GM18511 (cell line): ENCODE data around the gene LSM12.

Experiments
- ATAC-seq: cut with Tn5 transposase; IDR thresholded peaks from one replicate; pipeline ENCODE4 v1.9.1; 2021; ENCODE audit warnings: mild to moderate bottlenecking, moderate library complexity; ENCODE audit not compliant: unreplicated experiment

Gene LSM12

DNA sequence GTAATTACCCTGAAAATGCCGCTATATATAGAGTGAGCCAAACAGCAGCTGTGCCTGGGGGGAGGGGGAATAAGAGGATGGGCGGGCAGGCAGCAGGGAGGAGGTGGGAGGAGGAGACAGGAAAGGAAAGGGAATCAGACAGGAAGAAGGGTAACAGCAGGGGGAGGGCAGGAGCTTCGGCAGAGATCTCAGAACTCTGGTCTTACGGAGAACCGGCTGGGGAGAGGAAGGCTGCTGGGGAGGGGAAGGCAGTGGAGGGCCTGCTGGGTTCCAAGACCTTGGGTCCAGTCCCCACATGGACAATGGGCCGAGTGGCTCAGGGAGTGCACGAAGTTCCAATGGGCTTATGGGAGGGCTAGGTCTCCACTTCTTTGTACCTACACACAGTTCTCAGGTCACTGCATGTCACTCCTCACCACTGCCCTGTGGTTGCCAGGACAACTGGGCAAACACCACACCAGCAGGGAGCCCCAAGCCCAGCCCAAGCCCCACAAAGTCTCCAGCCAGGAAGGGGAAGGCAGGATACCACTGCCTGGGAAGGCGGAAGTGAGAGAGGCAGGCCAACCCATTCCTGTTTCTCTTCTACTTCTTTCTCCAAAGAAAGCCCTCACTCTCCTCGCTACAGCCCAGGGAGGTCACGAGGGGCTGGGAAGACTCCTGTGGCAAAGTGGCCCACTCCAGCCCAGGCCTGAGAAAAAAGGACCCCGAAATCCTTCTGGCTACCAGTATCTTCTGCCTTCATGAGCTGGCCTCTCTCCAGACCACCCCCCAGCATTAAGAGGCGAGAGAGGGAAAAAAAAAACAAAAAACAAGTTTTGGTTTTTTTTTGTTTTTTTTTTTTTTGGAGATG lies 29.4 kb upstream of the LSM12 start:
- no peak for ATAC-seq

DNA sequence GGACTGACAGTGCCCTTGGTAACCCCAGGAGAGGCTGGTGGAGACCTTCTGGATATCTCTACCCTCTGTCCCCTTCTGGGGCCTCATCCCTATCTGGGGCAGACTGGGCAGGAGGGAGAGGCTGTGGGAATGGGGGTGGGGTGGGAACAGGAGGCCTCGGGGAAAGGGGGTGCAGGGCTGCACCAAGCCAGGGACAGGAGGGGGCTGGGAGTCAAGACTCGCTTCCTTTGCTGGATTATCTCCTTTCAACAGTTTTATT lies 28.8 kb upstream of the LSM12 start:
- ATAC-seq = no peak

DNA sequence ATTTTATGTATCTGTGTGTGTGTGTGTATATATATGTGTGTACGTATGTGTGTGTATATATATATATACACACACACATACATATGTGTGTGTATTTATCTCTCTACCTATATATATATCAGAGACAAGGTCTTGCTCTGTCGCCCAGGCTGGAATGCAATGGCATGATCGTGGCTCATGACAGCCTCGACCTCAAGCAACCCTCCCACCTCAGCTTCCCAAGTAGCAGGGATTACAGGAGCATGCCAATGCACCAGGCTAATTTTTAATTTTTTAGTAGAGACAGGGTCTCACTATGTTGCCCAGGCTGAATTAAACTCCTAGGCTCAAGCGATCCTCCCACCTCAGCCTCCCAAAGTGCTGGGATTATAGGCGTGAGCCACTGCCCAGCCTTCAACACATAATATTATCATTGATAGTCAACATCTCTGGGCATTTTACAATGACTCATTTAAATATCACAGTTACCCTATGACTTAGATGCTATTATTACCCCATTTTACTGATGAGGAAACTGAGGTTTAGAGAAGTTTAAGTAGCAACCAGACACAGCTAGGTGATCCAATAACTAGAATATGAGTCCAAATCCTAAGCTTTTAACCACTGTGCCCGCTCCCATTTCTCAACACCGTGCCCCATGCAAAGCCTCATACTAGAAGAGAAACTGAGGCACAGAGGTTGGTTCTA lies 28.4 kb upstream of the LSM12 start:
- no peak for ATAC-seq

DNA sequence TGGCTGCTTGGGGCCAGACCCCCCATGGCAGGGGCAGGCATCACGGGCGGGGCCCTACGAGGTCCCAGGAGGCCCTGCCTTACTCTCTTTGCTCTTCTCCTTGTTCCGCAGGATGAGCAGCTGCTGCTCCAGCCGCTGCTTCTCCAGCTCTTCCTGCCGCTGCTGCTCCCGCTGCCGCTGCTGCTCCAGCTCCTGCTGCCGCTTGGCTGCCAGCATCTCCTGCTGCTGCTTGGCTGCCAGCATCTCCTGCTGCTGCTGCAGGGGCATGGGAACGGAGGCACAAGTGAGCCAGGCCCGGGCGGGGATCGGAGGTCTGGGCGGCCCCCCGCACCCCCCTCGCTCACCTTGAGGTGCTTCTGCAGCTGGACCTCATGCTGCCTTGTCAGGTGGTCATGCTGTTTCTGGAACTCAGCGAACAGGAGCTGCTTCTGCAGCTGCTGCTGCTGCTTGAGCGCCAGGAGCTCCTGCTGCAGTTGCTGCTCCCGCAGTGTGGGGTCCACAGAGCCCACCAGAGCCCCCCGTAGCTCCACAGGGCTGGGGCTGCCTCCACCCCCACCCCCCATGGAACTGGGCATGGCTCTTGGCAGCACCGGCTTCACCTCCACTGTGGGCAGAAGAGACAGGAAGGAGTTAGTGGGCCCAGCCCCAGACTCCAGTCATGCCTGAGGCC lies 26.9 kb upstream of the LSM12 start:
- no peak for ATAC-seq

DNA sequence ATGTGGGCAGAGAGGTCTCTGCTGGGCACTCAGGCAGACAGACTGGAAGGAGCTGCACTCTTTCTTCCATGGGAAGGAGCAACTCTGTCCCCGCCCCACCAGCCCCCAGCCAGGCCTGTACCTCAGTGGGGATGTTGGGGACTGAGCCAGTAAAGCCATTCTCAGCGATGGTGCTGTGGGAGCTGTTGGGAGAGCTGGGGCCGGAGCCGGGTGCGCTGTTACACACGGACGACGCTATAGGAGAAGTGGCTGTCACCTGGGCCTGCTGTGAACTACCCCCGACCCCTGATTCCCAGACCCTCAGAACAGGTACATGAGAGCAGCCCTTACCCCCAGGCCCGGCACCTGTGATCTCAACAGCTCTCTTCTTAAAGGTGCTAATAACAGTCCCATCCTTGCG lies 25.6 kb upstream of the LSM12 start:
- ATAC-seq = no peak

DNA sequence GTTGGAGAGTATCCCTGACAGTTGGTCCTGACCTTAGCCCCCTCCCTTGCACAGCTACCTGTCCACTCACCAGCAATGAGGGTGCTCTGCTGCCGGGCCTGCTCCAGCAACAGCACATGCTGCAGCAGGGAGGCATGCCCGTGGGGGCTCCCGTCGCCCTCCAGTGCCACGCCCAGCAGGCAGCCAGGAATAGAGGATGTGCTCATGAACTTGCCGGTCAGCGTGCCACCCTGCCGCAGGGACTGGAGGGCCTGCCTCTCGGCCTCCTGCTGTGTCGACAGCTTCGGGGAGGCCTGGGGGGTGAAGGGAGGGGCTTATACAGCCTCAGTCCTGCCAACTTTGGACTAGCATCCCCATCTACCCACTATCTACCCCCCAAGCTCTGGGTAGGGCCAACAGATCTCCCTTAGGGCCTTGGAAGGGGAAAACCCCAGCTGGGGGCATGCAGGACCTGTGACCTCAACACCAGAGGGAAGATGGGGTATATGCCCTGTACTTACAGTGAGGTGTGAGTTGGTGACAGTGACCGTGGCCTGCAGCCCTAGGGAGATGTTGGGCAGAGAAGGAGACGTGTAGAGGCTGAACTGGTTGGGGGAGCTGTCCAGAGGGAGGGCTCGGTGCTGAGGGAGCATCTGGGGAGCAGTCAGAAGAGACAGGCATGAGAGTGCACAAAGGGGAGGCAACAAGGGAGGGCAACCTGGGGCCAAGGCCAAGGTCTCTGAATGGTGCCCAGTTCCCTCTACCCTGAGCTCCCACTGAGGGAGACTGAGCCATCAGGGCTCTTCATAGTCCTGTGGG lies 24.9 kb upstream of the LSM12 start:
- ATAC-seq = no peak

DNA sequence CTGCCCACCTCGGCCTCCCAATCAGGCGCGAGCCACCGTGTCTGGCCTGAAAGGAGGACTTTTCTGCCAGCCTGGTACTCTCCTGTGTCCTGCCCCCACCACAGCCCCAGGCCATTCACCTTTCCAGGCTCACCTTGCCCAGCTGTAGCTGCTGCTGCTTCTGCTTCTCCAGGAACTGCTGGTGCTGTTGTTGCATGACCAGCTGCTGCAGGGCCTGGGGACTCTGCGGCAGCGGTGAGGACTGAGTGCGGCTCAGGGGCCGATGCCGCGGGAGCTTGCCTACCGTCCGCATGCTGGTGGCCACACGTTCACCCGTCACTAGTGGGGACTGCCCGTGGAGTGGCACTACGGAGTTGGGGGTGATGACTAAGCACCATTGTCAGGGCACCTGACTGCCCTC lies 21.8 kb upstream of the LSM12 start:
- ATAC-seq = no peak

DNA sequence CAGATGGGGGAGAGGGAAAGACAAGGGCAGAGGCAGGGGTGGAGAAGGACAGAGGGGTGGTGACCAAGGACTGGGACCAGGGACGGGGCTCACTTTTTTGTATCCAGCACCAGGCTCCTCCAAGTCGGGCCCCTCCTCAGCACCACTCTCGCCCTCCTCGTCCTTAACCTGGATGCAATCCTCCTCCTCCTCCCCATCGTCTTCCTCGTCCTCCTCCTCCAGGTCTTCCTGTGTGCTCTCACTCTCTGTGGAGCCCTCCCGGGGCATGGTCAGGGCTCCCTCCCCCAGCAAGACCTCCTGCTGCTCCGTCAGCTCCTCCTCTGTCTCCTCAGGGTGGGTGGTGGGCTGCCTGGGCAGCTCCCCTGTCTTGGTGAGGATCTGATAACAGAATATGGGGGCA lies 20.8 kb upstream of the LSM12 start:
- no peak for ATAC-seq

DNA sequence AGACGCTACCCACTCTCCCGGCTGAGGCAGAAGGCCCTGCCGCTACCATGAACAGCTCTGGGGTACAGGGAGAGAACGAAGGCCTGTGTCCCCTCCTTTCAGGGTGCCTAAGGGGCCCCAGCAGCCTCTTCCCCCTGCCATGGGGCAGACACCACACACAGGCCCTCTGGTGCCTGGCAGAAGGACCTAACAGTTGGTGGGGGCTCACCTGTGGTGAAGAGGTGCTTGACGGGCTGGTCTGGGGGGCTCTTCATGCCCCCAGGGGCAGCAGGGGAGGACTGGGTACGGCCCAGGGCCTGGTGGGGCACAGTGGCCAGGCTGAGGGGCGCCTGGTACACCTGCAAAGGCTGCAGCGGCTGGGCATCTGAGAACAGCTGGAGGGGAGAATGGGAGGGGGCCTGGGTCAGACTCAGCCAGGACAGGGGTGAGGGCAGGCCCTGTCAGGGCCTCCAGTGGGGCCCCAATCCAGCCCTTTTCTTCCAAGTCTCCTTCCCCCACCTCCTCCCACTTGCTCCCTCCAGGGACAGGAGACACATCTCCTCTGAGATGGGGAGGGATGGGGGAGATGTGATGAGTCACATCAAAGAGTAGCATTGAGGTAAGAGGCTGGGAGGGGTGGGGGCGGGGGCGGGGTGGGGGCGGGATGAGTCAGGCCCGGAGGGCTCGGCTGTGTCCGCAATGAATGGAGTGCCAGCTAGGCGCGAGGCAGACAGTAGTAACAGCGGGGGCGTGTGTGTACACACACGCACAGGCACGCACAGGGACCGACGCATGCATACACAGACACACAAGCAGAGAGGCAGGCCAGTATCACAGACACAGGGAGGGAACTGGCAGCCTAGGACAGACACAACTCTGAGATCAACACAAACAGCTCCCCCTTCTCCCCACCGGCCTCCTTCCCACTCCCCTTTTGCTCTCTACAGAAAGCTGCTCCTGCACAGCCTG lies 20.2 kb upstream of the LSM12 start:
- ATAC-seq = no peak

DNA sequence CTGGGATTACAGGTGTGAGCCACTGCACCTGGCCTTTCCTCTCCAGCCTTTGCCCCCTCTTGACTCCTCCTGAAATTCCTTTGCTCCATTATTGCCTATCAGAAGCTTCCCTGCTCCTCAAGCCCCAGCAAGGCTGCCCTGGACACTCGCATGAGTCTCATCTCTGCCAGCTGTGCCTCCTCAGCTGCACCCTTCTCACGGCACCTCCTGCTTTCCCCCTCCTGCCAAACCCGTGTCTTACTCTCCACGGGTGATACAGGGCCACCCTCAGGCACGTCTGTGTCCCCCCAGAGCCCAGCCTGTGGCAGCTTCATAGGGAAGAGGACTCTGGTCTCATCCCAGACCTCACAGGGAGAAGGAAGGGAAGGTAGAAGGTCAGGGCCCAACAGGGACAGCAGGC lies 19.4 kb upstream of the LSM12 start:
- no peak for ATAC-seq

DNA sequence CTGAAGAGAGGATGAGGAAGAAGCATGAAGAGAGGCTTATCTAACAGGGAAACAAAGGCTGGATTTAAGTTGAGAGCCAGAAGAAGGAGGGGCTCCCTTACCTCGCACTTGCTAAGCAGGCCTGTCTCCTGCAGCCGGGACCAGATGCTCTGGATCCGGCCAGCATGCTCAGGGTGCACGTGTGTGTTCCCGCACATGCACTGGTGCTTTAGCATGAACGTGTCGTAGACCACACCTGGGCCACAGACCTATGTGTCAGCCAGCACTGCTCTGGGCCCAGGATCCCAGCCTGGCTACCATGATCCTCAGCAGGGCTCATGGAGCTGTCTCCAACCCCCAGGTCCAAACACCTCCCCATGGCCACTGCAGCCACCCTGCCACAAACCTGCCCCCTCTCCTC lies 18.4 kb upstream of the LSM12 start:
- no peak for ATAC-seq

DNA sequence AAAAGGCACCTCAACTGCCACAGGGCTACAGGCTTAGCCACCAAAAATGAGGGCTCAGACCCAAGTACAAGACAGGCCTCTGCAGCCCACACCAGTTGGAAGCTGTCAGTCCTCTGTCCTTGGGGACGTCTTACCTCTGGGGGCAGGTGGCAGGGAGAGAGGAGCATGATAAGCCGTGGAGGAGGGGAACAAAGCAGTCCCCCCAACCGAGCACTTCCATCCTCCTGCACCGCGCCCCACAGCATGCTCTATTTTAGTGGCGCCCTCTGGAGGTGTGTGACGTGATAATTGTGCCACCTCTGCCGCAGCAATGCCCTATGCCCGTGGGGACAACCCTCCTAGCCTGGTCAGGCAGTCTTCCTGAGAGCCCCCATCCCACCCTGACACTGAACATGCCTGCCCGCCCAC lies 17.7 kb upstream of the LSM12 start:
- no peak for ATAC-seq

DNA sequence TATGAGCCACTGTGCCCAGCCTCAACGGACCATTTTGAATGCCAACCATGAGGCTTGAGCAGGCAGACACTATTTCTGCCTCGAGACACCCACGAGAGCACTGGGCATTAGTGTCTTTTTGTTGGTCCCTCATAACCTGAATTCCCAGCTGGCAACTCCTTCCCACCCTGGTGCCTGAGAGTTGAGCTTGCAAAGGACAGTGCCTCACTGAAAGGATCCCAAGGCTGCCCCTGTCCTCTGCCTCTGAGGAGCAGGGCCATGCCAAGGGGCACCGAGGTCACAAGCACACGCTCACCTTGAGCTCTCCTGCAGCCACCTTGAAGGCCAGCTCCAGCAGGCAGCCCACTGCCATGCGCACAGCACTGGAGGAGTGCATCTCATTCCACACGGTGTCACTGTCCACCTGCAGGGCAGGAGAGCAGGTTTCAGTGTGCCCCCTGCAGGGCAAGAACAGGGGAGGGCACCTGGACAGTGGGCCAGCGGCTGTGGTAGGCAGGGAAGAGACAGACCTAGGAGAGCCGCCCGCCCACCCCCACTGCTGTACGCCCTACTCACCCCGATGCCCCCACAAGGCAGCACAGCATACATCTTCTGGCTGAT lies 16.9 kb upstream of the LSM12 start:
- no peak for ATAC-seq

DNA sequence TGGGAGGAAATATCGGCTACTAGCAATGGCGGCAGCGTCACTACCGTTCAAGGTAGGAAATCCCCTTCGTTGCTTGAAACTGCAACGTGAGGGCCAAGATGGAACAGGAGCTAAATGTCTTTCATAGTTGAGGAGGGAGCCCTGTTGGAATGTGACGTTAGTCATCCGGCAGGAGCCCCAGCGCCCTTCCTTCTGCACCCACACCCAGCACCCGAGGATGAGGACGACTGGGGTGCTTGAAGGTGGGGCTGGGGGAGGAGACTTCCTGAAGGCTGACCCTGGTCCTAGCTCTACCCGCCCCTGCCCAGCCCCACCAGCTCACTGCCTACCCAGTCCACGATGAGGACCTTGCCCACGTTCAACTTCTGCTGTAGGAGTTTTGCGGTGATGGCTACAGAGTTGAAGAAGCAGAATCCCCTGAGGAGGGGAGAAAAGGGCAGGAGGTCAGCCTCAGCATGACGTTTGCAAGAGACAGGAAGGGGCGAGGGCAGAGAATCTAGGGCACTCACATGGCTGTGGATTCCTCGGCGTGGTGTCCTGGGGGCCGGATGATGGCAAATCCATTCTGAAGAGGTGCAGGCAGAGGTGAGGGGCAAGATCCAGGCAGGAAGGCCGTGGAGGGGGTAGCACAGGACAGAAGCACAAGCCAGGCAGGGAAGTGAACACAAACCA lies 15.9 kb upstream of the LSM12 start:
- no peak for ATAC-seq

DNA sequence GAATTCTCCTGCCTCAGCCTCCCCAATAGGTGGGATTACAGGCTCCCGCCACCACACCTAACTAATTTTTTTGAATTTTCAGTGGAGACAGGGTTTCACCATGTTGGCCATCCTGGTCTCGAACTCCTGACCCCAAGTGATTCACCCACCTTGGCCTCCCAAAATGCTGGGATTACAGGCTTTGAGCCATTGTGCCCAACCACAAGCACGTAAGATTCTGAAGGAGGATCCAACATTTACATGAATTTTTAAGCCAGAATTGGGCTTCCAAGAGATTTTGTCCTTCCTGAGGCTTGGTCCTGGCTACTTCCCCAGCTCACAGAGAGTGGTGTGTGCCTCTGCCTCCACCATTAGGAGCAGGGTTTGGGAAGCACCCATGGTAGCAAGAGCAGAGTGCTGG lies 15.2 kb upstream of the LSM12 start:
- no peak for ATAC-seq

DNA sequence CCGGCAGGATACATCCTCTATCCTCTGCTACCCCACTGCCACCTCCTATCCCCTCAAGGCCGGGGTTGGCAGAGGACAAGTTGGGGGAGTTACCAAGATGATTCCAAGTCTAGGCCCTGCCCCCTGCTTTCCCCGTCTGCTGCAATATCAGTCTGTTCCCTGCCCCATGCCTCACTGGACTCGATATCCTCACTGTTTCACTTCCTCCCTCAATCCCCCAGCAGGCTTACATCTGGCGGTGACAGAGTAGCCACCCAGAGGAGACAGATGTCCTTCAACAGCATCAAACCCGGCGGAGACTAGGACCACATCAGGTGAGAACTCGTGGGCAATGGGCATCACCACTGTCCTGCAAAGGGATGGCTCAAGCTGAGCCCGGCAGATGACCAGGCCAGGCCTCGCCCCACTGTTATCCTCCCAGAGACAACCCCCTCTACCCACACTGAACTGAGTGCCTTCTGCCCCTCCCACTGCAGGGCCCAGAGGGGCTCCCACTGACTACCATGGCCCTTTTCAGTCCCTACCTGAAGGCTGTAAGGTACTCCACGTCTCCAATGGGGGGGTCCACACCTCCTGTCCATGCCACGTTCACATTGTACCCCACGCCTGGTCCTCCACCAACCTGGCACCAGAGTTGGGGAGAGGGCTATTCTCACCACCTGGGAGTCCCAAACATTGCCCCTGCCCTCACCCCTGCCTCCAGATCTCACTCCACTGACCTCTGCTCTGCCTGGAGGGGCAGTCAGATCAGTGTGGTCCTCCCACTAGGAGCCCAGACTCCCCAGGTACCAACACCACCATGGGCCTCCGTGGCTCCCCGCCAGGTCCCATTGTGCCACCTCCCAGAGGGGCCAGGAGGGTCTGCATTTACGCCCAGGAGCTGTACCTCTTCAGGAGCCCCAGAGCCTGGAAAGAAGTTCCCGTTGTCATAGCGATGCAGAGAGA lies 13.7 kb upstream of the LSM12 start:
- no peak for ATAC-seq

DNA sequence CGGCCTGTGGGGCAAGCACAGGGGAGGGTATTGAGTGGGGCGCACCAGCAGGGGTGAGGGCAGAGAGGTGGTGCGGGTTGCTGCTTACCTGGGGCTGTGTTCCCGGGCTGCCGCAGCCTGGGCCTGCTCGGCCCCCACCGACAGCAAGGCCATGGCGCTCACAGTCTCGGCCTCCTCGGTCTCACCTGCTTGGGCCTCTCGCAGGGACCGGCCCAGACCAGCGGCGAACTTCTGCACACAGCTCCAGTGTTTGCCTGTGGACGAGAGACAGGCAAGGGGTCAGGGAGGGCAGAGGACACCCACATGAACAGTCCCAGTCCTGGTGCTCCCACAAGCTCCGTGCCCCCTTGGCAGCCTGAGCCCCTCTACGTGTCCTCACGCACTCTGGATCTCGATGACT lies 11.9 kb upstream of the LSM12 start:
- ATAC-seq = no peak

DNA sequence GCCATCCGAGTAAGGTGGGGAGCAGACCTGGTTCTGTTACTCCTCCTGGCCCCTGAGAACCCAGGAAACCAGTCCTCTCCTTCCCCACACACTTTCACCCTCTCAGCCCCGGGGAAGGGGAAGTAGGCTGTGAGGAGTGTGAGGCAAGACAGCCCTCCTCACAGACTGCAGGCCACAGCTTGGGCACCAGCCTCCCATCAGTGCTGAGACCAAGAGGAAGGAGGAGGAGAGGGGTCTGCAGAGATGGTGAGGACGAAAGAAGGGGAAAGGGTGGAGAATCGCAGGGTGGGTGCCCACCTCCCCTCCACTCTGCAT lies 11.1 kb upstream of the LSM12 start:
- ATAC-seq = no peak
